ENCODE results near the gene ATCAY.
"Not testable (repeated sequence)": the region's sequence is repeated elsewhere in the genome, so short reads cannot be mapped to it uniquely, and the experiment has no call there.

The ATCAY gene

GRCh38 chr19:3857449-3858003, 23.0 kb upstream of the ATCAY start:
- DNase-seq = no peak

- no peak for DNase-seq
Measured at GRCh38 chr19:3860499-3860898, 20.0 kb upstream of the ATCAY start.

GRCh38 chr19:3862826-3863500, 17.5 kb upstream of the ATCAY start:
- DNase-seq = no peak

- DNase-seq = no peak
Measured at GRCh38 chr19:3863648-3864047, 16.8 kb upstream of the ATCAY start.

- no peak for DNase-seq
Measured at GRCh38 chr19:3866910-3867638, 13.4 kb upstream of the ATCAY start.

GRCh38 chr19:3867971-3868769, 12.3 kb upstream of the ATCAY start:
- no peak for DNase-seq

- DNase-seq = no peak
Measured at GRCh38 chr19:3868770-3869456, 11.6 kb upstream of the ATCAY start, which contains the start of gene ZFR2. ZFR2 (minus strand) TSS chr19:3869038; CDS start chr19:3869017, 21 bp downstream.

- DNase-seq = no peak
Measured at GRCh38 chr19:3873151-3873550, 7.3 kb upstream of the ATCAY start.

- DNase-seq = not testable (repeated sequence)
Measured at GRCh38 chr19:3874695-3875094, 5.8 kb upstream of the ATCAY start.

GRCh38 chr19:3879656-3880055, 829 bp upstream of the ATCAY start:
- no peak for DNase-seq

GRCh38 chr19:3881272-3882040, 971 bp downstream of the ATCAY start:
- no peak for DNase-seq

- no peak for DNase-seq
Measured at GRCh38 chr19:3882041-3882384, 1.5 kb downstream of the ATCAY start.

- DNase-seq = no peak
Measured at GRCh38 chr19:3890591-3890990, 10.1 kb downstream of the ATCAY start.

- no peak for DNase-seq
Measured at GRCh38 chr19:3893509-3894179, 13.2 kb downstream of the ATCAY start.

GRCh38 chr19:3894959-3895358, 14.5 kb downstream of the ATCAY start:
- DNase-seq = not testable (repeated sequence)

- no peak for DNase-seq
Measured at GRCh38 chr19:3895788-3896187, 15.3 kb downstream of the ATCAY start.

- DNase-seq = no peak
Measured at GRCh38 chr19:3897936-3898335, 17.5 kb downstream of the ATCAY start.

GRCh38 chr19:3898426-3898825, 17.9 kb downstream of the ATCAY start:
- DNase-seq = no peak

- DNase-seq = no peak
Measured at GRCh38 chr19:3899531-3900294, 19.2 kb downstream of the ATCAY start.

GRCh38 chr19:3902317-3902973, 22.0 kb downstream of the ATCAY start:
- DNase-seq = no peak

Data from inflammatory macrophage treated with lipopolysaccharide for 4 hours (primary cell).